HepG2 (cell line): ENCODE data around the gene RBM14. TPM values are rescaled to one million over a fixed set of nuclear protein-coding genes. Genes with fewer than 3 reads are reported as not detected.

Source experiments
- ARNTL ChIP-seq: sonication (generic); formaldehyde crosslinking; IDR thresholded peaks from 2 replicates; pipeline ENCODE4 v1.4.0; 2020; ENCODE audit warnings: mild to moderate bottlenecking, missing genetic modification reagents
- ATF7 ChIP-seq, 2 experiments: fragments of 450-650 bp in 1 of 2; sonication (generic) in 1 of 2; formaldehyde crosslinking in 1 of 2; IDR thresholded peaks; 2 replicates each; pipeline versions ENCODE4 v1.4.0 to v1.6.1; 2016 to 2020; ENCODE audit warnings: antibody characterized with exemption in 1 of 2, mild to moderate bottlenecking in 1 of 2, missing genetic modification reagents in 1 of 2
- CAMTA2 ChIP-seq: sonication (generic); formaldehyde crosslinking; IDR thresholded peaks from 2 replicates; pipeline ENCODE4 v1.4.0; 2020; ENCODE audit warnings: mild to moderate bottlenecking, missing genetic modification reagents, borderline replicate concordance
- FUBP1 ChIP-seq: sonication (generic); formaldehyde crosslinking; IDR thresholded peaks from 2 replicates; pipeline ENCODE4 v1.5.1; 2020; ENCODE audit warnings: missing genetic modification reagents, mild to moderate bottlenecking, borderline replicate concordance
- GATAD1 ChIP-seq: IDR thresholded peaks from 2 replicates; pipeline ENCODE4 v1.6.1; 2016; ENCODE audit warnings: missing genetic modification reagents, missing compliant biosample characterization
- IKZF1 ChIP-seq: fragments of 450-650 bp; IDR thresholded peaks from 2 replicates; pipeline ENCODE4 v1.7.1; 2016
- IRF2 ChIP-seq: IDR thresholded peaks from 2 replicates; pipeline ENCODE4 v1.6.1; 2018; ENCODE audit warnings: missing genetic modification reagents, missing compliant biosample characterization
- PREB ChIP-seq: sonication (generic); formaldehyde crosslinking; IDR thresholded peaks from 2 replicates; pipeline ENCODE4 v1.4.0; 2020; ENCODE audit warnings: missing genetic modification reagents
- RBAK ChIP-seq: sonication (generic); formaldehyde crosslinking; IDR thresholded peaks from 2 replicates; pipeline ENCODE4 v1.5.1; 2020; ENCODE audit warnings: mild to moderate bottlenecking, missing genetic modification reagents
- ZBTB26 ChIP-seq: IDR thresholded peaks from 2 replicates; pipeline ENCODE4 v1.6.1; 2016; ENCODE audit warnings: missing compliant biosample characterization, missing genetic modification reagents, borderline replicate concordance
- ZMYM3 ChIP-seq: sonication (generic); formaldehyde crosslinking; IDR thresholded peaks from 2 replicates; pipeline ENCODE4 v1.5.1; 2020; ENCODE audit warnings: mild to moderate bottlenecking, missing genetic modification reagents
- ZNF430 ChIP-seq: sonication (generic); formaldehyde crosslinking; IDR thresholded peaks from 2 replicates; pipeline ENCODE4 v1.9.0; 2021; ENCODE audit warnings: mild to moderate bottlenecking, missing genetic modification reagents
- ZNF543 ChIP-seq: sonication (generic); formaldehyde crosslinking; IDR thresholded peaks from 2 replicates; pipeline ENCODE4 v1.4.0; 2020; ENCODE audit warnings: mild to moderate bottlenecking, missing genetic modification reagents
- ZNF589 ChIP-seq: sonication (generic); formaldehyde crosslinking; conservative IDR thresholded peaks from 2 replicates; pipeline ENCODE4 v1.8.0; 2022; ENCODE audit warnings: mild to moderate bottlenecking, moderate library complexity, missing genetic modification reagents
- ZNF598 ChIP-seq: sonication (generic); formaldehyde crosslinking; IDR thresholded peaks from 2 replicates; pipeline ENCODE4 v1.5.1; 2020; ENCODE audit warnings: mild to moderate bottlenecking, missing genetic modification reagents, borderline replicate concordance
- ZNF646 ChIP-seq: sonication (generic); formaldehyde crosslinking; IDR thresholded peaks from 2 replicates; pipeline ENCODE4 v1.9.0; 2021; ENCODE audit warnings: mild to moderate bottlenecking, missing genetic modification reagents
- ZNF83 ChIP-seq: sonication (generic); formaldehyde crosslinking; IDR thresholded peaks from 2 replicates; pipeline ENCODE4 v1.4.0; 2020; ENCODE audit warnings: missing genetic modification reagents, mild to moderate bottlenecking, borderline replicate concordance
- polyA plus RNA-seq, 8 experiments: library from polyadenylated mRNA; depleted of rRNA in 3 of 8; stranded (reverse) in 7 of 8; unstranded in 1 of 8; fragments of >200 nt; fragmentation: Illumina TruSeq in 4 of 8; extraction: Trizol in 4 of 8; gene quantifications; 2 replicates each; pipeline versions ENCODE4 v1.2.1 to v1.2.3, GENCODE V29; 2011 to 2016; ENCODE audit warnings: low read depth in 4 of 8, missing spikeins in 1 of 8, mixed read lengths in 1 of 8; ENCODE audit not compliant: insufficient read depth in 1 of 8
- total RNA-seq, 5 experiments: library from RNA; depleted of rRNA; stranded (reverse); fragments of >200 nt; fragmentation: Illumina TruSeq; extraction: Trizol; gene quantifications; 2 replicates each; pipeline ENCODE4 v1.2.3, GENCODE V29; 2016; ENCODE audit warnings: low read depth in 1 of 5

The RBM14 gene
- total and polyA plus RNA-seq, 2 of the 13 experiments (the other 11 are each of a cell fraction or from before 2014, with no cell fraction given): 12.7 to 44.1 TPM

GRCh38 chr11:66592457-66593302, 23.8 kb upstream of the RBM14 start, which contains the start of the genes CCDC87 and CCS (continued):
- TF ChIP-seq ZNF646: peak; percentile 43; the same call in 1 of the 2 replicates
- TF ChIP-seq ARNTL (CRISPR knock-in tag): peak; percentile 63
- TF ChIP-seq PREB (CRISPR knock-in tag): no peak
- no peak for TF ChIP-seq ZNF83
- 0 out of 2 replicates have a peak, but pooled peaks have one; percentile 15 for TF ChIP-seq CAMTA2 (CRISPR knock-in tag)
- TF ChIP-seq FUBP1 (CRISPR knock-in tag): no peak
- TF ChIP-seq ZNF543 (CRISPR knock-in tag): peak; percentile 88; the same call in 1 of the 2 replicates
- peak; percentile 51 for TF ChIP-seq GATAD1 (CRISPR knock-in tag)
- no peak; the same call in 1 of the 2 replicates for TF ChIP-seq ZMYM3 (CRISPR knock-in tag)
- peak; percentile 74; the same call in 1 of the 2 replicates for TF ChIP-seq ZNF430 (CRISPR knock-in tag)
- TF ChIP-seq ZNF598: peak; percentile 70; the same call in 1 of the 2 replicates
- no peak for TF ChIP-seq IKZF1
- no peak for TF ChIP-seq ATF7 (IDR thresholded peaks at IDR 0.05)
- TF ChIP-seq ATF7 (CRISPR knock-in tag; IDR thresholded peaks at IDR 0.05): 0 out of 2 replicates have a peak, but pooled peaks have one; percentile 22
- TF ChIP-seq ZNF589: no peak
- no peak for TF ChIP-seq RBAK
- TF ChIP-seq IRF2 (CRISPR knock-in tag): peak; percentile 75
- peak; percentile 78; the same call in 1 of the 2 replicates for TF ChIP-seq ZBTB26 (CRISPR knock-in tag)
